A673 (cell line): ENCODE data around the gene ST8SIA1. TPM values are rescaled to one million over a fixed set of nuclear protein-coding genes. Genes with fewer than 3 reads are reported as not detected.

Experiments used
- BruUV-seq: library from RNA; stranded (reverse); fragments of 400-500 nt; replicated peaks from 2 replicates; lab custom pipeline; 2021; lab: Mats Ljungman, UMichigan
- CTCF ChIA-PET: fragments of 300-600 bp; sonication (Branson Sonifier 250); formaldehyde crosslinking; loops from one replicate; lab custom pipeline; 2022; ENCODE audit warnings: antibody characterized with exemption; lab: Charles Lee
- POLR2A ChIA-PET: fragments of 300-600 bp; sonication (Branson Sonifier 250); formaldehyde crosslinking; loops from one replicate; lab custom pipeline; 2022; ENCODE audit warnings: antibody characterized with exemption; ENCODE audit not compliant: low non-redundant PET; lab: Charles Lee
- DNase-seq: peaks from one replicate; pipeline ENCODE4 v3.0.0-alpha.2; 2015; ENCODE audit warnings: low spot score
- H3K27ac ChIP-seq: fragments of 200-600 bp; sonication (generic); 2 replicates; pipeline ENCODE4 v1.5.1; 2016; ENCODE audit warnings: mixed run types, low read depth, mild to moderate bottlenecking, mixed read lengths, antibody characterized with exemption, low read length; ENCODE audit not compliant: poor library complexity, severe bottlenecking
- H3K27me3 ChIP-seq: fragments of 200-600 bp; sonication (generic); replicated peaks from 2 replicates; pipeline ENCODE4 v1.6.1; 2017; ENCODE audit warnings: mixed run types, low read depth, mild to moderate bottlenecking, mixed read lengths, antibody characterized with exemption, low read length; ENCODE audit not compliant: insufficient read depth, poor library complexity
- H3K36me3 ChIP-seq: fragments of 200-600 bp; sonication (generic); 2 replicates; pipeline ENCODE4 v1.6.1; 2016; ENCODE audit warnings: mixed run types, mild to moderate bottlenecking, mixed read lengths, antibody characterized with exemption, low read length; ENCODE audit not compliant: insufficient read depth, poor library complexity, severe bottlenecking
- H3K4me1 ChIP-seq: fragments of 200-600 bp; sonication (generic); 2 replicates; pipeline ENCODE4 v1.6.1; 2017; ENCODE audit warnings: mixed run types, mild to moderate bottlenecking, mixed read lengths, antibody characterized with exemption, low read length; ENCODE audit not compliant: insufficient read depth, poor library complexity, severe bottlenecking
- H3K4me3 ChIP-seq: fragments of 200-600 bp; sonication (generic); 2 replicates; pipeline ENCODE4 v1.5.1; 2016; ENCODE audit warnings: low read depth, mixed run types, mild to moderate bottlenecking, mixed read lengths, low read length; ENCODE audit not compliant: poor library complexity, severe bottlenecking
- H3K9me3 ChIP-seq: fragments of 200-600 bp; sonication (generic); 2 replicates; pipeline ENCODE4 v1.6.1; 2016; ENCODE audit warnings: mixed run types, low read depth, mild to moderate bottlenecking, mixed read lengths, antibody characterized with exemption, low read length; ENCODE audit not compliant: poor library complexity, severe bottlenecking
- EZH2 ChIP-seq: fragments of 200-600 bp; sonication (generic); IDR thresholded peaks from 2 replicates; pipeline ENCODE4 v1.6.1; 2017; ENCODE audit warnings: borderline replicate concordance, low read depth, mild to moderate bottlenecking, mixed read lengths, antibody characterized with exemption, low read length; ENCODE audit not compliant: poor library complexity, severe bottlenecking
- intact Hi-C: fragments of 100-400 bp; cut with micrococcal nuclease; formaldehyde crosslinking; loops from one replicate; pipeline ENCODE4 v1.10.0; 2022; ENCODE audit not compliant: unreplicated experiment
- total RNA-seq: library from RNA; stranded (reverse); gene quantifications from 2 replicates; pipeline ENCODE4 v1.2.3, GENCODE V29; 2021
- TF ChIP-seq, protein P1 (sequence below): fragments of 300-800, 200-600 bp; sonication (generic); conservative IDR thresholded peaks from 2 replicates; pipeline ENCODE4 v1.5.1; 2017; ENCODE audit warnings: low read depth, mild to moderate bottlenecking, antibody characterized with exemption, low read length, moderate library complexity, mixed read lengths

Gene ST8SIA1
- total RNA-seq, 1 experiment from 2014 or later, result 0.28 TPM

DNA sequence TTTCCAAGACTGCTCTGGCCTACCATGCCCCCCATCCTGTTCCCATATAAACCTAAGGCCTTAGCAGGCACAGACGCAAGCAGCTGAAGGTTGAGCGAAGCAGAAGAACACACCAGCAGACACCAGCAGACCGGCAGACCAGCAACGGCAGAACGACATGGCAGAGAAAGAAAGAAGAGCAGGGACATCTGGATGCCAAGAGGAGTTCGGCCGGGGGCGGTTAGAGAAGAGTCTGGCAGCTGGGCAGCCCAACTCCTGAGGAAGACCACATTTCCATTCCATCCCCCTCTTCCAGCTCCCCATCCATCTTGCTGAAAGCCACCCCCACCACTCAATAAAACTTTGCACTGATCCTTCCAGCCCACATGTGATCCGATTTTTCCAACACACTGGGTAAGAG lies 5.2 kb upstream of the ST8SIA1 start:
- CTCF ChIA-PET, result no interaction called here
- POLR2A ChIA-PET, result no interaction called here
- Histone ChIP-seq H3K4me3 (no peak overlapping the region), H3K27me3 (peaks cover 16% of the 10 kb centered on the region), H3K9me3 (no peaks in the 10 kb centered on the region), H3K36me3 (no peaks in the 10 kb centered on the region), H3K27ac (no peak overlapping the region), H3K4me1 (no peaks in the 10 kb centered on the region)
- intact Hi-C loops, result loop anchor here (5.0 to 10.0 kb wide), 2 partner anchors 257 to 645 kb away; no protein-coding TSS in a partner anchor
- no peak for TF ChIP-seq EZH2
- TF ChIP-seq, protein P1, sequence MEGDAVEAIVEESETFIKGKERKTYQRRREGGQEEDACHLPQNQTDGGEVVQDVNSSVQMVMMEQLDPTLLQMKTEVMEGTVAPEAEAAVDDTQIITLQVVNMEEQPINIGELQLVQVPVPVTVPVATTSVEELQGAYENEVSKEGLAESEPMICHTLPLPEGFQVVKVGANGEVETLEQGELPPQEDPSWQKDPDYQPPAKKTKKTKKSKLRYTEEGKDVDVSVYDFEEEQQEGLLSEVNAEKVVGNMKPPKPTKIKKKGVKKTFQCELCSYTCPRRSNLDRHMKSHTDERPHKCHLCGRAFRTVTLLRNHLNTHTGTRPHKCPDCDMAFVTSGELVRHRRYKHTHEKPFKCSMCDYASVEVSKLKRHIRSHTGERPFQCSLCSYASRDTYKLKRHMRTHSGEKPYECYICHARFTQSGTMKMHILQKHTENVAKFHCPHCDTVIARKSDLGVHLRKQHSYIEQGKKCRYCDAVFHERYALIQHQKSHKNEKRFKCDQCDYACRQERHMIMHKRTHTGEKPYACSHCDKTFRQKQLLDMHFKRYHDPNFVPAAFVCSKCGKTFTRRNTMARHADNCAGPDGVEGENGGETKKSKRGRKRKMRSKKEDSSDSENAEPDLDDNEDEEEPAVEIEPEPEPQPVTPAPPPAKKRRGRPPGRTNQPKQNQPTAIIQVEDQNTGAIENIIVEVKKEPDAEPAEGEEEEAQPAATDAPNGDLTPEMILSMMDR, result no peak
- no peak for DNase-seq
- no TSS peak for BruUV-seq

- H3K4me1 ChIP-seq, result peaks cover 4% of the 10 kb centered on the region
- no peak for DNase-seq
- POLR2A ChIA-PET, result interaction anchor here (0.7 kb wide), 1 partner anchor 73 kb away, joined by 7 read pairs; no protein-coding TSS in a partner anchor
- no peaks in the 10 kb centered on the region for H3K9me3 ChIP-seq
- H3K27me3 ChIP-seq, result peaks cover 52% of the 10 kb centered on the region
- H3K4me3 ChIP-seq, result peak overlapping the region; percentile 49
- no peak for TF ChIP-seq EZH2
- TF ChIP-seq, protein P1, result 0 out of 2 replicates have a peak, but pooled peaks have one; percentile 17
- no TSS peak for BruUV-seq
- H3K36me3 ChIP-seq, result no peaks in the 10 kb centered on the region
- no peak overlapping the region for H3K27ac ChIP-seq
- CTCF ChIA-PET, result interaction anchor here (0.6 to 1.2 kb wide), 3 partner anchors 43 to 234 kb away, joined by 3 to 4 read pairs (median 3); no protein-coding TSS in a partner anchor
- intact Hi-C loops, result loop anchor here (5.0 to 10.0 kb wide), 2 partner anchors 253 to 641 kb away; no protein-coding TSS in a partner anchor
Observed at GRCh38 chr12:22335794-22336166, 1.3 kb upstream of the ST8SIA1 start.

- intact Hi-C loops, result loop anchor here (10.0 kb wide), 1 partner anchor 639 kb away; no protein-coding TSS in a partner anchor
- no TSS peak for BruUV-seq
- ChIA-PET CTCF (no interaction called here), POLR2A (no interaction called here)
- Histone ChIP-seq H3K27ac (no peak overlapping the region), H3K4me1 (peaks cover 4% of the 10 kb centered on the region), H3K9me3 (no peaks in the 10 kb centered on the region), H3K4me3 (peak overlapping the region; percentile 49), H3K27me3 (peaks cover 52% of the 10 kb centered on the region), H3K36me3 (no peaks in the 10 kb centered on the region)
- no peak for DNase-seq
- TF ChIP-seq EZH2, result peak; percentile 93
- TF ChIP-seq, protein P1, result no peak
Observed at GRCh38 chr12:22333713-22334409, 646 bp downstream of the ST8SIA1 start.
